HG02884 (cell line): ENCODE measurements around the gene ATOSB.

ENCODE experiments used
- ATAC-seq: cut with Tn5 transposase; IDR thresholded peaks from one replicate; pipeline ENCODE4 v1.9.1; 2021; ENCODE audit warnings: mild to moderate bottlenecking, moderate library complexity; ENCODE audit not compliant: unreplicated experiment

ATOSB gene

DNA sequence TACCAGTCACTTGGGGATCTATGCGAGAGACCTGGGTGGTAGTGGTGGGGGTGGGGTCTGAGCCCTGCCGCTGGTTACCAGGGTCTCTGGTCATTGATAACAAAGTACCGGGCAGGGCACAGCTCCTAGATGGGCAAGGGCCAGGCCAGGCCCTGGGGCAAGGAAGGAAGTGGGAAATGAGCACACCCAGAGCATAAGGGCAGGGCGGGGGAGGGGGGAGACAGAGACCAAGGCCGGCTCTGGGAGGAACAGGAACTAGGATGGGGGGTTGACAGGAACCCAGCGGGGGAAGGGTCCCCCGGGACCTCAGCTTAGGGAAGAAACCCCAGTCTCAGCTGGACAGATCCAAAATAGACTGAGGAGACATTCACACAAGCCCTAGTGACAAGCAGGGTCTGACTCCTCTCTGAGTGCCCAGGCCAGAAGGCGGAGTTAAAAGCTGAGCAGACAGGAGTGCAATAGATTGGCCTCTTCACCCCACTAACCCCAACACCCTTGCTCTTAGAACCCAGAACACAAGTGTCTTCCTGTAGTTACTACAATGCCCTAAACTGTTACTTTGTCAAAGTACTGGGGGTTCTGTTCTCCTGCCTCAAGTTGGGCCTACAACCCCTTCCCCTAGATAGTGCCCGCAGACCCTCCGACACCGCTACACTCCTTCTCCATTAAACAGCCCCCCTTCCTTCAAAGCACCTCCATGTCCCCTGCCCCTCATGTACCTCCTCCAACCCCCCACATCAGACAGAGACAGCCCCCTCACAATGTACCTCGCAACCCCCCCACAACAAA lies 628 bp downstream of the ATOSB start:
- ATAC-seq: no peak

DNA sequence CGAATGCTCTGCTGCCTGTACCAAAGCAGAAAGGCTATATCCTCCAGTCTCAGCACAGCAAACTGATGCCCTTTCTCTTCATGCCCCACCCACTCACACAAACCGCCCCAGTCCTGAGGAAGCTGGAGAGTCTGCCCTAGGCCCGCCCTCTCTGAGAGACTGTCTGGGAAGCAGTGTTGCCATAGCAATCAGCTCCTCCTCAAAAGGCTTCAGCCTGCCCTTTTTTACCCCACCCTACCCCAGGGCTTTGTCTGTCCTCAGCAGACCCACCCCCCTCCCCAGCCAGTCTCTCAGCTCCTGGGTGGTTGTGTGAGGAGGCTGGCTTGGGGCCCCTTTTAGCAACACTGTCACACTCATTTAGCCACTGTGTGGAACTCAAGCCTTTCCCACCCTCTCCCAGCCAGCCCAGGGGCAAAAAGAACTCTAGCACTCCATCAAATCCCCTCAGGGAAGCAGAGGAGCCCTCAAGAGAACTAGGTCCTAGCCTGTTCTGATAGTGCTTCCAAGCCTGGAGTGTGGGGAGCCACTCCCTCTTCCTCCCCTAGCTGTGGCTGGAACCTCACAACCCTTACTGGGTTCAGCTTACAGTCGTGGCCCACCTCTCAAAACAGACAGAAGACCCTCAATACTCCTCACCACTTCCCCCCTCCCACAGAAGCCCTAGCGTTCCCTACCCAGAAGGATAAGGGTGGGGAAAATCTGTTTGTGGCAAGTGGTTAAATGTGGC lies 1.4 kb downstream of the ATOSB start:
- peak; percentile 21 for ATAC-seq

DNA sequence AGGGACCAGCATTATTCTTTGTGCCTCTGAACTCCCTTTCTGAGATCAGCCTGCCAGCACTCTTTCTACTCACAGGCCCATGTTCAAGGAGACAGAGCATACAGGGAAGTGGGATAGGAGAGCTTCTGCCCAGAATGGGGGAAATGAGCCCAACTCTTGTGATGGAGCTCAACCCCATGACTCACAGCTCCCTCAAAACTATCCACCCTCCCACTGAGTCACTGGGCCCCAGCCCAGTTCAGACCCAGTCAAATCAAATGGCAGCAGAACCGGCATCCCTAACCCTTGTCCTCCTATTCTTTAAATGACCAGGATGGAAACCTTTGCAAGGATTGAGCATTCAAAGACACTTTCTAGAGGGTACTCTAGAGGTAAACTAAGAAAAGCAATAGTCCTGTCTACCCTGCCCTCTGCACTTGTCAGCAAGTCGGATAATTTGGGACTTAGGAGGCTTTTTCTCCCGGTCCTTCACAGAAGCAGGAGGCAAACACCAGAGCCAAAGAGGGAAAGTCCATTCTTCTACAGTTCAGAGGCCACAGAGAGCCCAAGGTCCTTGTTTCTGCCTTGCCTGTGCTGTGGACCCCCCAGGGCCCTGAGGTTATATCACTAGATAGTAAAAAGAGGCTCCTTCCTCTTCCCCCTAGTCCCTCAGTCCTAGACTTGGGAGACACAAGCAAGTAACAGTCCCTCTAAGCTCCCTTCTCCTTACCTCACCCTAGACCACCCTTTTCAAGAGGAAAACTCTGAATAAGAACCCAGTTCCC lies 3.2 kb downstream of the ATOSB start:
- no peak for ATAC-seq

DNA sequence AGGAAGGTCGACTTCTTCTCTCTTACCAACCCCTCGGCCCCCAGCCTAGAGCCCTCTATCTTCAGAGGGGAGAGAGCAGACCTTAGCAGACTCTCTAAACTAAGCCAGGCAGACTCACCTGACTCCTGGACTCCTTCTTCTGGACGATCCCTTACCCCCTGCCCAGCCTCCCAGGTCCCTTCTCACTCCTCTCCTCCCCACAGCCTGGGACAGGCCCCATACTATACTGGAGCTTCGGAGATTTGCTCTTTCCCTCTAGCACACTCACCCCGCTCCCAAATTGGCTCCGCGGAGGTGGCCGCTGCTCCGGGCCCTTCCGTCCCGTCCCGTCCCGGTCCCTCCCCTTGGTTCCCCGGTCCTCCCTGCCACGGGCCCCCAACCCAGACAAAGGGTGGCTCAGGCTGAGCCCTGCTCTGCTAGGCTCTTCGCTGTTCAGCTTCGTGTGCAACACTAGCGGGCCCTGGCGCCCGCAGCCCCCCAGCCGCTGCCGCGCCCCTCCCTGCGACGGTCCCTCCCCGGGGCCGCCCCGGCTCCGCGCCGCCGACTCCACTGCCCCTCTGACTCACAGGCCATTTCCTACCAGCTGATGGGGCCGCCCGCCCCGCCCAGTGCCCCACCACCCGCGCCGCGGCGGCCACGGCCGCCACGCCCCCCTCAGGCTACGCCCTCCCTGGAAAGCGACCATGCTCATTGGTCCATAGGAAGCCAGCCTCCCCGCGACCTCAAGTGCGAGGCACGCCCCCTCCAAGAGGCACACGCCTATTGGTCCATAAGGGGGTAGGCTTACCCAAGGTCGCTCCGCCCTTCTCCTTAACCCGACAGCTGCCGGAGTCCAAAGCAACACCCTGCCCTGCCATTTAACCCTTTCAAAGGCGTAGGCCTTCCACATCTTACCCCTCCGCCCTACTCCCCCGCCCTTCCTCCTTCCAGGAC lies 4.4 kb downstream of the ATOSB start:
- peak; percentile 63 for ATAC-seq

DNA sequence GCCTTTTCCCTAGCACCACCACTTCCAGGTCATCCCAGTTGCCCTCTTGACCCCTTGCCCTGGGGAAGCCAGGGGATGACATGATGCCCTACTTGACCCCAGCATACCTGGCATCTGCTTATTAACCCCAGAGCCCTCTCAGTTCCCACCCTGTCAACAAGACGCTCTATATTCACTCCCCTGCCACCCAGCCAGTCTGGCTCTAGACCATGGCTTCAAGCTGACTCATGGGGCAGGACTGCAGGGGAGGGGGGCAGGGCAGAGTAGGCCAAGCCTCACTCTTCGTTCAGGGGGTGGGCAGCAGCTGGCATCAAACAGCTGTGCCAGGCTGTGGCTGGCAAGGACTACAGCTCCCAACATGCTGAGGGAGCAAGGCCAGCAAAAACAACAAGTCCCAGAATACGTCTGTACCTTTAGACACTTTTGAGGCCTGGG lies 5.3 kb downstream of the ATOSB start:
- ATAC-seq: no peak

DNA sequence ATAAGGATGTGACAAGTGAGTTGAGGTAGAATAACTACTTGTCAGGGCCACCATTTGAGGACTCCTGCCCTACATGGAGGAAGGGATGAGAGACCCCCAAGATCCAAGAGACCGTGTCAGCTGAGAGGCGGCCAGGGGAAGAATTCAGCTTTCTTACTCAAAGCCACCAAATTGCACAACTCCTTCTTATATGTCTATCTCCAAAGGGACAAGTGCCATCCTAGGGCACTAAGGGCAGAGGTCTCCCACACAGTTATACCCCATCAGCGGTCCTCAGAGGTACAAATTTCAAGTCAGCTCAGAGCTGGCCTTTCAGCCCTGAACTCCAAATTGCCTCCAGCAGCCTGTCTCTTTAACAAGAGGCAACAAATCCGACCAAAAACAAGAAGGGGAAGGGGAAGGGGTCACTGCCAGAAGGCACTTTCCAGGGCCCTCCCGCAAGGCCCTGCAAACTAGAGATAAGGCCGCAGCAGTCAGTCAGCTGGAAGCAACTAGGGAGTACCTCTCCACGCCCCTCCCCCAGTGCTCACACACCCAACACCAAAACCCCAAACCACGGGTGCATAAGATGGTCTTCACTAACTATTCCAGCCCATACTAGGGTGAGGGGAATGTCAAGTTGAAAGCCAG lies 6.6 kb downstream of the ATOSB start:
- no peak for ATAC-seq

DNA sequence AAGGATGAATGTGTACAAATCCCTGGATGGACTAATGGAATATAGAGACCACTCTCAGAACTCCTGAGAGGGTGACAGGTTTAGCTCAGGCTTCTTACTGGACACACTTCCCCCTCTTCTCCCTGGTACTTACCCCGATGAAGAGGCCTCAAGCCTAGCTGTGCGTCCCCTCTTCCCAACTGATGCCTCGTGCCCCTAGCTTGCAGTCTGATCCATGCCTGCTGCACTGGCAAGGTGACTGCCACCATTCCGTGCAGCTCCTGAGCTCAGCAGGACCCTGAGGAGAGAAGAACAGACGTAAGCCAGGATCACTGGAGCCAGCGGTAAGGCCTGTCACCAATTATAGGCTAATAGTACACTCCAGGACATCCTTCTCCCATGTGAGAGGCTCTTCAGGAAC lies 7.2 kb downstream of the ATOSB start:
- ATAC-seq: no peak

DNA sequence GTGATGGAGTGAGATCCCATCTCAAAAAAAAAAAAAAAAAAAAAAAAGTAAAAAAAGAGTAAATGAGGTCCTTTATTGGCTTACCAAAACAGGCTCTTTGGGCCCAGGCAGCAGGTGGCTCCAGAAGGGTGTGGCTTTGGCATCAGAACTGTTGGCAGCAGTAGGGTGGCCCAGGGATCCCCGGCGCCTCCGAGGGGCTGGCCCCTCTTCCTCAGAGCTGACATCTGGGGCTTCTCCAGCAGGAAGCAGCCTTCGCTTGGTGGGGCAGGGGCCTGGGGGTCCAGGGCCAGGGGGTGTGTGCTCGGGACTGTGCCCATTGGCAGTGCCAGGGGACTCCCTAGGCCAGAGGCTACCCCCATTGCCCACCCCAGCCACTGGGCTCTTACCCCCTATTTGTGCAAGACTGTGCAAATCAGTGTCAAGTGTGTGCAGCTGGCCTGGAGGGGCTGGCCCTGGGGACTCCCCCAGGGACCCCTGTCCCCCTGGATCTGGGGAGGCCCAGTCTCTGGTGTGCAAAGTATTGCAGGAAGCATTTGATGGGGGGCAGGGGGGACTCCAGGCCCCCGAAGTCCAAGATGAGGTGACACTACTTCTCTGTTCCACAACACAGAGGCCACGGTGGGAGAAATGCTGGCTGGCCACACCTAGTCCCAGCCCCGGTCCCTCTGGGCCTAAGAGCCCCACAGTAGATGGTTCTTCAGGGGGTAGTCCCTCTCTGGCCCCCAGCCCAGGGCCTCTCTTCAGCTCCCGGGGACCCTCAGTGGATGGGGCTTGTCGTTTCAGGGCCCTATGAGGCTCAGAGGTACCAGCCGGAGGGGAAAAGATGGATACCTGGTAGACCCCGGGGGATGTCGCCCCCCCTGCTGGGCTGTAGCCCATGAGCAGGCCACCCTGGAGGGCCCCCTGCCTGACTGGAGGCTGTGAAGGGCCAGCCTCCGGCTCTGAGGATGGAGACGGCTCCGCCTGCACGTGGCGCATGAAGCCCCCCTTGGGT lies 8.1 kb downstream of the ATOSB start:
- ATAC-seq: no peak

DNA sequence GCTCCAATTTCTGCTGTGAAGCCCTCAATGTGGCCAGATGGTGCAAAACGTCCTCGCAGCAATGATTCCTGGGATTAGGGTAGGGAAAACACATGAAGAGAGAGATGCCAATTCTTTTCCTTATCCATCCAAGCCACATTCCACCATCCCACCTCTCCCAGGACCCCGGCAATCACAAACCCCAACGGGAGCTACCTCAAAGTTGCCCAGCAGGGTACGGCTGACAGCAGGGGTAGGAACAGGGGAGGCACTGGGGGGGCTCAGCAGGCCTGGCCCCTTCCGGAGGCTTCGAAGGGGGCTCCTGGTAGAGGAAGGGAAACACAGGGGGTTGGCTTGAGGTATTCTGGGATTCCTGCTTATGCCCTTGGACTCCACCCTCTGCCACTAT lies 9.3 kb downstream of the ATOSB start:
- ATAC-seq: no peak

DNA sequence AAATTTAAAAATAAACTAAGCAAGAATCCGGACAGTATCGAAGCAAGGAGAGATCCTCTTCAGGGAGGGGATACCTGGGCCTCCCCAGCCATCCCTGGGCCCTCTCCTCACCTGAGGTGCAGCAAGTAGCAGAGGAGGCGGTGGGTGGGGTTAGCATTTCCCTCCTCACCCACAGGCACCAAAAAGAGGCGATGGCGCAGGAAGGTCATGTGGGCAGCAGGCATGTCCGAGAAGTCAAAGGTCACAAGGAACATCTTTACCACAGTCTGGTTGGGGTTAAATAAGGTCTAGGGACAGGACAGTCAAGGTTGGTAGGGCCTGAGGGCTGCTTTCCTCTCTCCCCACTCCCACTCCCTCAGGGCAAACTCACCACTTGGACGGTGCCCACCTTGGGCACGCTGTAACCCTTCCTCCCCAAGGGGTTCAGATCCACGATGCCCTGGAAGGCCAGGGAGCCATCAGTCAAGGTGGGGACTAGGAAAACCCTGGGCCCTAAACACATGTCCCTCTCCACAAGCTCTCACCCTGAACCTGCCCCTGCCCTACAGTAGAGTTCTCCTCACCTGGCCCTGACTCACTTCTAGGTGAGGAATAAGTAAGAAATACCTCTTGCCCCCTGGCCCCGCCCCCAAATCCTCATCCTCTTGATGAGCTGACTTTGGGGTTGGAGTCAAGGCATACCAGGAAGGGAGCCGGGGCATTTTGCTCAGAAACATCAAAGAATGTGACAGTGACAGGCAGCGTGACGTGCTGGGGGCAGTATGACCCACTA lies 9.9 kb downstream of the ATOSB start:
- no peak for ATAC-seq

DNA sequence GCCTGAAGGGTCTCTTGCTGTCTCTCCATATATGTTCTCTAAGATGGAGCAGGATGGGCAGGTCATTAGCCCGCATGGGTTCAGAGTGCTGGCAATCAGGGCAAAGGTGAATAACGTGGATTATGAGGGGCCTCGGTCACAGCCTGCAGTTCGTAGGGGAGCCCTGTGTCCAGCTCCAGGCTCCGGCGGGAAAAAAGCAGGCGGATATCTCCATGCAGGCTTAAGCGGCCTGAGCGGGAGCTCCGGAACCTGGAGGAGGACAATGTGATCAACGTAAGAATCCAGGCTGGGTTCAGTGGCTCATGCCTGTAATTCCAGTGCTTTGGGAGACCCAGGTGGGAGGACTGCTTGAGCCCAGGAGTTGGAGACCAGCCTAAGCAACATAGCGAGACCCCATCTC lies 10.5 kb downstream of the ATOSB start:
- ATAC-seq: no peak

DNA sequence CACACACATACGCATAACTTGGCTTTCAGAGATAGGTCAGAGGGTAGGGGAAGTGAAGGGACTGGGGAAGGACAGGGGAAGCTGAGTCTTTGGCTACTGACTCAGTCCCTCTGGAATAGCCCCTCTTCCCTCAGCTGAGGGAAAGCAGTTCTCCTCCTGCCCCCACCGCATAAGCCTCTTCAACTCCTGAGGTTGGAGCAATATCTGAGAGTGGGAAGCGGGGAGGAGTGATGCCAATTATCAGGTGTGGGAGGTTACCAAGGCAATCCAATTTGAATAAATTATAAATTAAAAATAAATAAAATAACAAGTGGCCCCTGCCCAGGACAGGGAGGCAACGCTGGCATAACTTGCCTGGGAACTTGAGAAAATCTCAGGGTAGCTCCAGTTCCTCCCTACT lies 11.1 kb downstream of the ATOSB start:
- ATAC-seq: no peak

DNA sequence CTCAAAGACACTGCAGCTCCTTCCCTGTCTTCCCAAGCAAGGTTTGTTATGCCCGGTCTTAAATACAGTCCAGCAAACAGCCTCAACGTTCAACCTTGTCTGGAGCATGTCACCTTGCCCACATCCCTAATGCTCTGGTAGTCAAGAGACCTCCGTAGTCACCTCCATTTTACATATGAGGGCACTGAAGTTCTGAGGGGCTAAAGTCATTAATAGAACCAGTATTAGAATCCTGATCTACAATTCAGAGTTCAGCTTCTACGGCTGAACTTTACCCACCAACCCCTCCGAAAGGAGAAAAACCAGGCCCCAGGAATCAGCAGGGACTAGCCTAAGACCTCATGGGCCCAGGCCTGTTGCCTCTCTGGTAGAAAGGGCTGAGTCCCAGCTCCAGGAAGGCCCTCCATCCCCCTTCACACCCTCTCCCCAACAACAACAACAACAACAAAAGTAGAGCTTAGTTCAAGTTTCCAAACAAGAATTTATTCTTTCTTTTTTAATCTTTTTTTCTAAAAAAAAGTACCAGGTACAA lies 11.9 kb downstream of the ATOSB start:
- ATAC-seq: no peak

DNA sequence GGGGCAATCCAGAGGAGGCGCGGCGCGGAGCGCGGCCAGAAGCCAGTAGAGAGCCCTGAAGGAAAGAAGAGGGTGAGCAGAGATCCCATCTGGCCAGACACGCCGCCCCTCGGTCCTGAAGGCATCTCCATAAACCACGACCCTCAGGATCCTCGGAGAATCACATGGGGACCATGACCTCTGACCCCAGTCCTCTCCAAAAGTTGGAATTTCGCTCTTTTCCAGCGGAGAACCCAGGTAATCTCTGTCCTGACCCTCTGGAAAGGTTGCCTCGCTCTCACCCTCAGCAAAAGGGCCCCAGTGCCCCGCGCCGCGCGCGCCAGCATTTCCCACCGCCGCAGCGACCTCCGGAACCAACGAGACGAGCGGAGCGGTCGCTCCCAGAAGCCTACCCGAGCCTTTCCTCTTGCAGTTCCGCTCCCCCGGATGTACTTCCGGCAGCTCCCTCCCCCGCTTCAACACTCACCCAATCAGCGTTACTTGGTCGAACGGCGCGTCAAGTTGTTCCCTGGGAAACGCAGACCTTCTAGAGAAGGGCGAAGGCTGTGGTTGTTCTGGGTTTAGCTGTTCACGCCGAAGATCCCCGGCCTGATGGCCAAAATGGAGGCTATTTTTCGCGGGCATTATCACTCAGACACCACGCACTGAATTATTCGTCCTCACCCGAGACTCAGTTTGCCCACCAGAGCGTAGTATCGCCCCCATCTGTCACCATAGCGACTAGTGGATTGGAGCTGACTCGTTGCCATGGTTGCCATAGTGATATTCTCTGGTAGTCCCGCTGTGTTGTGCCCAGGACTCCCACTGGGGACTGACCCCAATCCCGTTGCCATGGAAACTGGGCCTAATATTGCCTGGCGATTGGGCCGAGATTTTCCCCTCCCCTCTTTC lies 12.6 kb downstream of the ATOSB start, which contains the start of gene STOML2:
Gene STOML2, minus strand, starts transcription at position 363 of the 891 bp plus-strand sequence. Its CDS starts 37 bp downstream, at position 326.
- peak; percentile 97 for ATAC-seq

DNA sequence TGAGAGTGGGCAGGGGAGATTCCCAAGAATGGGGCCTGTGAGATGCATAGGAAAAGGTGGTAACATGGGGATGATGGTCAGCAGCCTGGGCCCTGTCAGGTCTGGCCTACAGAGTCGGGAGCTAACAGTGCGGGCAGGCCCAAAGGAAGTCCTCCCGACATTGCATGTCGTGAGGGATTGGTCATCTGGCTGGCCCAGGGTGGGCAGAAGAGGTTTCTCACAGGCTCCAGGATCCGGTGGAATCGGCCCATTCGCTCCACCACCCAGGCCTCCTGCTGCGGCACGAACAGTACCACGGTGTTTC lies 13.2 kb downstream of the ATOSB start:
- ATAC-seq: no peak

DNA sequence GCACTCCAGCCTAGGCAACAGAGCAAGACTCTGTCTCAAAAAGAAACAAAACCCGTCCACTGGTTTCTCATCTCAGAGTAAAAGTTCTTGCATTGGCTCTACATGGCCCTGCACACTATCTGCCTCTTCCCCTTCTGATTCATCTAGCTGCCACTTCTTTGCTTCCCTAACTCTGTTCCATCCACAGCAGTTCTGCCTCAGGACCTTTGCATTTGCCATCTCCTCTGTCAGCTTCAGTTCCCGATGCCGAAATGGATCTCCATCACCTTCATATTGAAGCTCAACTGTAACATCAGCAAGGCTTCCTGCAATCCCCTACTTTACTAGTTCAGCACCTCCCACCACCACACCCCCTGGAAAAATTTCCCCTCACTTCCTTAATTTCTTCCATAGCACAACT lies 18.1 kb downstream of the ATOSB start:
- no peak for ATAC-seq
